Right ventricle myocardium inferior (tissue), 1 donor: ENCODE results near the gene CTSG. TPM values are rescaled to one million over a fixed set of nuclear protein-coding genes. Genes with fewer than 3 reads are reported as not detected.
"Not testable (repeated sequence)": the region's sequence is repeated elsewhere in the genome, so short reads cannot be mapped to it uniquely, and the experiment has no call there.

Experiments
- ATAC-seq: fragments of 200-7000 bp; cut with Tn5 transposase; one replicate; pipeline ENCODE4 v1.9.1; 2020; ENCODE audit warnings: mild to moderate bottlenecking, moderate library complexity
- DNase-seq: peaks from one replicate; pipeline ENCODE4 v3.0.0; 2021; ENCODE audit errors: missing footprints
- intact Hi-C: fragments of 100-400 bp; cut with DNase I; formaldehyde crosslinking; loops from one replicate; pipeline ENCODE4 v1.11.0; 2022
- total RNA-seq: library from RNA; stranded (reverse); fragmentation: NEBNext Ultra II Directional; extraction: Animal tissue kit (Norgen Biotek cat#: 25700); gene quantifications from one replicate; pipeline ENCODE4 v1.2.1, GENCODE V29; 2021
- donor health status: DM: no; HTN: yes; CAD: no; lungs with severe emphysema.

CTSG gene
- total RNA-seq, 1 donor from 2014 or later, result 2.6 TPM

GRCh38 chr14:24563505-24563904 is 12.5 kb downstream of the CTSG start:
- ATAC-seq, result no peak
- no peak for DNase-seq
- intact Hi-C loops, result no loop called here

- ATAC-seq, result no peak
- intact Hi-C loops, result no loop called here
- DNase-seq, result no peak
These were observed 19.3 kb downstream of the CTSG start for GRCh38 chr14:24556756-24557155.

- intact Hi-C loops, ATAC-seq: not testable (repeated sequence)
These were observed 27.0 kb downstream of the CTSG start for GRCh38 chr14:24549064-24549463.

GRCh38 chr14:24542346-24542936 is 33.6 kb downstream of the CTSG start:
- no peak for ATAC-seq
- DNase-seq, result no peak
- intact Hi-C loops, result no loop called here

More at GRCh38 chr14:24549064-24549463, 27.0 kb downstream of the CTSG start:
- DNase-seq, result not testable (repeated sequence)

GRCh38 chr14:24535737-24536136 is 40.3 kb downstream of the CTSG start:
- DNase-seq, result no peak
- ATAC-seq, result no peak
- intact Hi-C loops, result no loop called here

DNA sequence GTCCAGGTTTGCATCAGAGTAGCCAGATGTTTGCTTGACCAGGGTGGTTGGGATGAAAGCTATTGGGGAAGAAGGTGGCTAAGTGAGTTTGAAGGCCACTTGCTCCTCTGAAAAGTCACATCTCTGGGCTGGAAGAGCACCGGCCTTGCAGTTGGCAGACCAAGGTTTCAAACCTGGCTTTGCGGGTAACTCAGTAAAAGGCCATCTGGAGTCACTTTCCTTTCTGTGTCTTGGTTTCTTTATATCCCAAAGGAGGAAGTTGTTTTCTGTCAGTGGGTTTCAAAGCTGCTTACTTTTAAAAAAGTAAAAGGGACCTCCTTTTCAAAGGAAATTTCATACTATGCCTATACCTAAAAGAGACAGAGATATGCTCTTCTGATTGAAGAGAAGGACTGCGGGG is 41.8 kb downstream of the CTSG start:
- intact Hi-C loops, result no loop called here
- ATAC-seq (no peak), DNase-seq (no peak)

- DNase-seq, intact Hi-C loops, ATAC-seq: not testable (repeated sequence)
These were observed 50.0 kb downstream of the CTSG start for GRCh38 chr14:24525877-24526620.

Other genes starting within 250 kb of the CTSG start
- 27.3 TPM for gene ADCY4, start 241.2 kb downstream of the CTSG start, total RNA-seq
- gene RIPK3, start 236.3 kb downstream of the CTSG start, total RNA-seq, result 4.2 TPM
- gene NFATC4, start 208.1 kb downstream of the CTSG start, total RNA-seq, result 28.4 TPM
- 9.5 TPM for gene NYNRIN, start 177.2 kb downstream of the CTSG start, total RNA-seq
- gene CBLN3, start 146.6 kb downstream of the CTSG start, total RNA-seq, result 1.1 TPM
- 23.3 TPM for gene KHNYN, start 146.3 kb downstream of the CTSG start, total RNA-seq
- 76.6 TPM for gene SDR39U1, start 133.5 kb downstream of the CTSG start, total RNA-seq
- gene CMA1, start 68.0 kb downstream of the CTSG start, total RNA-seq, result 1.3 TPM
- 1.2 TPM for gene GZMH, start 33.4 kb upstream of the CTSG start, total RNA-seq
- 1.8 TPM for gene GZMB, start 57.9 kb upstream of the CTSG start, total RNA-seq